Measurements from ENCODE around the gene PDE4D.

GRCh38 chr5:59487772-59488729 lies 405.5 kb downstream of the PDE4D start:
- TF ChIP-seq POLR2A (IDR thresholded peaks at IDR 0.05) (no peak), CTCF (IDR thresholded peaks at IDR 0.05) (no peak)

Measured in heart left ventricle (tissue), 13 donors.